DOHH2 (cell line): ENCODE results near the gene PORCN.

Experiments
- EZH2phosphoT487 ChIP-seq: fragments of 200-600 bp; sonication (generic); IDR thresholded peaks from 2 replicates; pipeline ENCODE4 v1.6.1; 2017; ENCODE audit warnings: borderline replicate concordance, mild to moderate bottlenecking, antibody characterized with exemption, low read length, moderate library complexity, mixed read lengths
- TF ChIP-seq, protein P1 (sequence below): fragments of 200-600 bp; sonication (generic); IDR thresholded peaks from one replicate; pipeline ENCODE4 v1.5.1; 2014; ENCODE audit warnings: antibody characterized with exemption, mild to moderate bottlenecking, low read depth, low read length; ENCODE audit not compliant: poor library complexity, severe bottlenecking

GRCh38 chrX:48470110-48470832, 38.5 kb upstream of the PORCN start, which contains the start of gene SLC38A5:
- TF ChIP-seq EZH2phosphoT487: no peak
- TF ChIP-seq, protein P1, sequence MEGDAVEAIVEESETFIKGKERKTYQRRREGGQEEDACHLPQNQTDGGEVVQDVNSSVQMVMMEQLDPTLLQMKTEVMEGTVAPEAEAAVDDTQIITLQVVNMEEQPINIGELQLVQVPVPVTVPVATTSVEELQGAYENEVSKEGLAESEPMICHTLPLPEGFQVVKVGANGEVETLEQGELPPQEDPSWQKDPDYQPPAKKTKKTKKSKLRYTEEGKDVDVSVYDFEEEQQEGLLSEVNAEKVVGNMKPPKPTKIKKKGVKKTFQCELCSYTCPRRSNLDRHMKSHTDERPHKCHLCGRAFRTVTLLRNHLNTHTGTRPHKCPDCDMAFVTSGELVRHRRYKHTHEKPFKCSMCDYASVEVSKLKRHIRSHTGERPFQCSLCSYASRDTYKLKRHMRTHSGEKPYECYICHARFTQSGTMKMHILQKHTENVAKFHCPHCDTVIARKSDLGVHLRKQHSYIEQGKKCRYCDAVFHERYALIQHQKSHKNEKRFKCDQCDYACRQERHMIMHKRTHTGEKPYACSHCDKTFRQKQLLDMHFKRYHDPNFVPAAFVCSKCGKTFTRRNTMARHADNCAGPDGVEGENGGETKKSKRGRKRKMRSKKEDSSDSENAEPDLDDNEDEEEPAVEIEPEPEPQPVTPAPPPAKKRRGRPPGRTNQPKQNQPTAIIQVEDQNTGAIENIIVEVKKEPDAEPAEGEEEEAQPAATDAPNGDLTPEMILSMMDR: no peak
